ES-I3 (cell line): Measurements from ENCODE around the gene DUSP8.

Source experiments
- H3K36me3 ChIP-seq: 2 replicates; pipeline ENCODE4 v1.6.1; 2013; ENCODE audit warnings: mild to moderate bottlenecking, low read length, control low read depth, moderate library complexity; ENCODE audit not compliant: insufficient read depth
- H3K4me1 ChIP-seq: 2 replicates; pipeline ENCODE4 v1.6.1; 2013; ENCODE audit warnings: mild to moderate bottlenecking, control low read depth, low read length; ENCODE audit not compliant: insufficient read depth
- H3K9ac ChIP-seq: 2 replicates; pipeline ENCODE4 v1.6.1; 2013; ENCODE audit warnings: low read depth, mild to moderate bottlenecking, low read length, moderate library complexity
- H3K9me3 ChIP-seq: 2 replicates; pipeline ENCODE4 v1.6.1; 2013; ENCODE audit warnings: mild to moderate bottlenecking, low read length, moderate library complexity; ENCODE audit not compliant: control insufficient read depth, insufficient read depth

Gene DUSP8

DNA sequence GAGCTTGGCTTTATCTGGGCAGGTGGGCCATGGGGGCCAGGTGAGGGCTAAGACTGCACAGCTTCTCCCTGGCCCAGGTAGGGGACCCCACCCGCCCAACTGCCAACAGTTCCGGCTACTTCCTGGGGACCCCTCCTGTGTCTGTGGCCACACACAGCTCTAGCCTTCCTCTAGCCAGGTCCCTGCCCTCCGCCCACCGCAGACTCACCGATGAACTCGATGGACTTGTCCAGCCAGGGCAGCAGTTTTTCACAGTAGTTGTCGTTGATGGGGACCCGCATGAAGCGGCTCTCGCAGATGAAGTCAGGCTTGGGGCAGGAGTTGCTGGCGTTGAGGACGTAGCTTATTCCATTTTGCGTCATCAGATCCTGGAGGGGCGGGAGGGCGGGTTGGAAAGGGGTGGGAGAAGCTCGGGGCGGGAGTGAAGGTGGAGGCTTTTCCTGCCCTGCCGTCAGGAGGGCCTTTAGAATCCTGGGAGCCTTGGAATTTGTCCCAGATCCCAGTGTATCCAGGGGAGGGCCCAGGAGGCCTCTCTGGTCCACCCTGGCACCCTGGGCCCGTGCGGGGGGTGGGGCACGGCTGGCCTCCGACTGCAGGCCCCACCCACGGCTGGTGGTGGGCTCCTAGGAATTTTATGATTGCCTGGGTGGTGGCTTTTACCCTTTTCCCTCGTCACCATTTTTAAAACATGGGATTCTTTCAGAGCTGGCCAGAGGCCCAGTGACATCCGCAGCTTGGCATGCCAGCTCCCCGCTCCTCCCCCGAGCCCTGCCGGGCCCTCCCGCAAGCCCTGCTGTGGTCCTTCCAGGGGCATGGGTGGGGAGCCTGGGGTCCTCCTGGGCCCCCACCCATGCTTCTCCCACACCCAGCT lies 13.9 kb downstream of the DUSP8 start:
- H3K36me3 ChIP-seq = peaks cover 2% of the 10 kb centered on the region; the same call in 1 of the 2 replicates
- H3K9ac ChIP-seq = no peak overlapping the region
- H3K4me1 ChIP-seq = peaks cover 17% of the 10 kb centered on the region; the same call in 1 of the 2 replicates
- no peaks in the 10 kb centered on the region for H3K9me3 ChIP-seq

GRCh38 chr11:1557051-1557884 lies 14.8 kb downstream of the DUSP8 start:
- H3K4me1 ChIP-seq = peaks cover 17% of the 10 kb centered on the region; the same call in 1 of the 2 replicates
- H3K36me3 ChIP-seq = peaks cover 1% of the 10 kb centered on the region; the same call in 1 of the 2 replicates
- no peak overlapping the region for H3K9ac ChIP-seq
- no peaks in the 10 kb centered on the region for H3K9me3 ChIP-seq

GRCh38 chr11:1556278-1556902 lies 15.7 kb downstream of the DUSP8 start:
- H3K9me3 ChIP-seq = no peaks in the 10 kb centered on the region
- H3K4me1 ChIP-seq = peaks cover 17% of the 10 kb centered on the region; the same call in 1 of the 2 replicates
- H3K36me3 ChIP-seq = no peaks in the 10 kb centered on the region
- H3K9ac ChIP-seq = no peak overlapping the region

GRCh38 chr11:1555713-1556153 lies 16.3 kb downstream of the DUSP8 start:
- Histone ChIP-seq H3K4me1 (peaks cover 17% of the 10 kb centered on the region; the same call in 1 of the 2 replicates), H3K36me3 (no peaks in the 10 kb centered on the region), H3K9me3 (no peaks in the 10 kb centered on the region), H3K9ac (no peak overlapping the region)

- Histone ChIP-seq H3K9ac (no peak overlapping the region), H3K4me1 (peaks cover 17% of the 10 kb centered on the region; the same call in 1 of the 2 replicates), H3K36me3 (no peaks in the 10 kb centered on the region), H3K9me3 (no peaks in the 10 kb centered on the region)
Measured at GRCh38 chr11:1554981-1555712, 16.9 kb downstream of the DUSP8 start.

- Histone ChIP-seq H3K4me1 (peaks cover 17% of the 10 kb centered on the region; the same call in 1 of the 2 replicates), H3K9ac (peak overlapping the region; percentile 22; the same call in 1 of the 2 replicates), H3K36me3 (no peaks in the 10 kb centered on the region), H3K9me3 (no peaks in the 10 kb centered on the region)
Measured at GRCh38 chr11:1553808-1554594, 18.1 kb downstream of the DUSP8 start.

GRCh38 chr11:1549338-1550330 lies 22.4 kb downstream of the DUSP8 start:
- Histone ChIP-seq H3K9me3 (no peaks in the 10 kb centered on the region), H3K9ac (no peak overlapping the region), H3K36me3 (no peaks in the 10 kb centered on the region), H3K4me1 (peaks cover 11% of the 10 kb centered on the region)

DNA sequence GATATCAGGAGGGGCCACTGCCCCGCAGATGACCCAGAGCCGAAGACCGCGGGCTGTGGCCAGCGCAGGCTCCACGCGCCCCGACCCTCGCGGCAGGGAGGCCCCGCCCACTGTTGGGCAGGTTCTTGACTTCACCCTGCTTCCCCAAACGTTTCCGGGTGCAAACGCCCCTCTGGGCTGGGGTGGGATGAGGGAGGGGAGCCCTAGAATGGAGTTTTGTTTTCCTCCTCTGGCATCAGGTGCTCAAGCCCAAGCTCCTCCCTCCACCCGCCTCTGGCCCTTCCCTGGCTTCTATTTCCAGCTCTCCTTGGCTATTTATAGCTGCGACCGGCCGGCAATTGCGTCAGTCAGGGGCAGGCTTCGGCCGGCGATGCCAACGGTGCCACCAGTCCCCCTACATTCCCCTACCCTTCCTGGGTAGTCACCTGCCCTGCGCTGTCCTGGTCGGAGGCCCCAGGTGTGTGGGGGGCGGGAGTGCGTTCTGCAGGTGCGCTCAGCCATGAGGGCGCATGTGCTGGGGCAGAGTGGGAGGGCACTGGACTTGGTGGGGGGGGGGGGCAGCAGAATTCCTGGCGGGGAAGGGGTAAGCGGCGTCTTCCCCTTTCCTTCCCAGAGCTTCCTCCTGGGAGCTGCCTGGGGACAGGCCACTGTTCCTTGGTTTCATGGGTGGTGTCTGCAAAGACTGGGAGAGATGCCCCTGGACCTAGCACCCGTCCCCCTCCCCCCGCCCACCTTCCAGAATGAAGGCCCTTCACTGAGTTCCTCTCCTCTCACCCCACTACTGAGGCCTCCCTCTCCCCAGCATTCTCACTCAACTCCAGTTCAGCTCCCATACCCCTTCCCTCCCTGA lies 23.6 kb downstream of the DUSP8 start:
- peak overlapping the region; percentile 40; the same call in 1 of the 2 replicates for H3K9ac ChIP-seq
- no peaks in the 10 kb centered on the region for H3K9me3 ChIP-seq
- H3K4me1 ChIP-seq = peaks cover 5% of the 10 kb centered on the region; the same call in 1 of the 2 replicates

GRCh38 chr11:1547467-1548098 lies 24.5 kb downstream of the DUSP8 start:
- Histone ChIP-seq H3K9me3 (no peaks in the 10 kb centered on the region), H3K36me3 (no peaks in the 10 kb centered on the region), H3K9ac (peak overlapping the region; percentile 59)

More for the DNA sequence above, 23.6 kb downstream of the DUSP8 start:
- no peaks in the 10 kb centered on the region for H3K36me3 ChIP-seq

GRCh38 chr11:1546536-1547466 lies 25.3 kb downstream of the DUSP8 start:
- Histone ChIP-seq H3K36me3 (no peaks in the 10 kb centered on the region), H3K9ac (peak overlapping the region; percentile 59; the same call in 1 of the 2 replicates), H3K9me3 (no peaks in the 10 kb centered on the region), H3K4me1 (peaks cover 5% of the 10 kb centered on the region; the same call in 1 of the 2 replicates)

More at GRCh38 chr11:1547467-1548098, 24.5 kb downstream of the DUSP8 start:
- peaks cover 5% of the 10 kb centered on the region; the same call in 1 of the 2 replicates for H3K4me1 ChIP-seq
